Hematopoietic multipotent progenitor cell treated with erythropoietin and hydrocortisone succinate and interleukin-3 and kit ligand, for 4 days (in vitro differentiated cells): ENCODE data around the gene COL27A1.
A peak's percentile ranks its signal among the peaks of the same experiment; 100 is the strongest.

ENCODE experiments used
- DNase-seq: peaks from one replicate; pipeline ENCODE4 v3.0.0-alpha.2; 2015

Gene COL27A1

DNA sequence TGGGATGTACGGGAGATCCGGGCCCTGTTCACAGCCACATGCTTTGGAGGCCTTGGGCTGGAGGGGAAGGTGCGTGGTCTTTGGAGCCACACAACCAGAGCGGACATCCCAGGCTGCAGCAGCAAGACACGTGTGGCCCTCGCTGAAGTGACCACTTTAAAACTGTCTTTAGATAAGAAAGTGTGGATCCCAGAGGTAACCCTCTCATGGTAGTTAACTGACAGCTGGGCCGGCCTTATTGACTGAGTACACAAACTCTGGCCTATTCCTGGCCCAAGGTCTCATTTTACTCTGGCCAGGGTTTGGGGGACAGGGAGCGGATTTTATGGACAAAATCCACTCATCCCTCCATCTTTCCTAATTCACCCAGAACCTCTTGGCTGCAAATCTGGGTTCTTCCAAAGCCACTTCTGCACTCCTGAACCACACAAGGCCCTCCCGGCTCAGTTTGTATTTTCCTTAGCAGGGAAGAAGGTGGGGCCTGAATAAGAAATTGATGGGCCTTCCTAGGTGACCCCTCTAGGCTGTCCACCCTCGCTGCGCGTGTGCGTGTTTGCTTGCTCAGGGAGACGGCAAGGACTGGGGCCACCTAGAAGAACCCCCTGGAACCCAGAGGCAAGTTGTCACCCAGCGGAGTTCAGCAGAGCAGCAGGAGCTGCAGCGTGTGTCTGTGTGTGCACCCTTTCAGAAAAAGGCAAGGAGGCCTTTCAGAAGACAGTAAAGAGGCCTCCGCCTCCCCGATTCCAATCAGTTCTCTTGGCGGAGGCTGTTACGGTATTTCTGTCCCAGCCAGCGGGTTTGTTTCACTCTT lies 94.3 kb downstream of the COL27A1 start:
- DNase-seq = no peak

DNA sequence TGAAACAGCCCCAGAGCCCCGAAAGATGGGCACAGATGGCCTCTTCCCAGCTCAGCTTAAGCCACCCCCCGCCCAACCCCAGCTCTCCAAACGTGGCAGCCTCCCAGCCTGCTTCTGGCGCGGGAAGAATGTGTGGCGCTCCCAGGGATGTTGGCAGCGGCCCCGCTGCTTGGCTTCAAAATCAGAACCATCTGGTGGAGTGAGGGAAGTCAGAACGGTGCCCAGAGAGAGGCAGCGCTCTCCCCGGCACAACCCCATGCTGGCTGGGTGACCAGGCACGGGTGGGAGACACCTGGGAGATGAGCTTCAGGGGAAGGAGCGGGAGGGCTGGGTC lies 94.9 kb downstream of the COL27A1 start:
- DNase-seq = no peak

DNA sequence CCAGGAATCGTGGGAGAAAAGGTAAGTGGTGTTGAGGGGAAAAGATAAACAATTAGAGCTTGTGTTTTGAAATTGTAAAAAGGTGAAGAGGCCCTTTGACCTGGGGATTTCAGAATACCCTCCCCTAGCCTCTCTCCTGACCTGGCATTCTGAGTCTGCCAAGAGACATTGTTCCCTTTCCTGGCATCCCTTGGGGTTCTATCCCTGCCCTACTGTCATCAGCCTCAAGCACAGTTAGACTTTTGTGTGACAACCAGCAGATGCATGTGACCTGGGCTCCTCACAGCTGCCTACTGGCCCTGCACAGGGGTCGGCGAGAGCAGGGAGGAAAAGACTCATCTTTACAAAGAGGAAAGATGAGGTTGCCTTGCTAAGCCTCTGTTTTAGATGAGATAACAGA lies 95.3 kb downstream of the COL27A1 start:
- no peak for DNase-seq

DNA sequence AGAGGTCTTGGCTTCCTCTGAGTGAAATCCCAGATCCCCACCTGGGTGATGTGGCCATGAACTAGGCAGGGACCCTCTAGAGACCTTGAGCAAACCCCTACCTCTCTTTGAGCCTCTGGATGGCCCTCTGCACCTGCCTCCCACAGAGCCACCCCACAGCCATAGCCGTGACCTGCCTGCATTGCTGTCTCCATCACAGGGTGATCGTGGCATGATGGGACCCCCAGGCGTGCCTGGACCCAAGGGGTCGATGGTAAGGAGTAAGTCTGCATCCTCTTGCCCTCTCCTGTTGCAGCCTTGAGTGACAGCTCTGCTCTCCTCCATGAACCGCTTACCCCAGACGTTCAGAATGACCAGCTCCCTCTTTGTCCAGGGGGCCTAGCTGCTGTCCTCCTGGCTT lies 97.1 kb downstream of the COL27A1 start:
- DNase-seq = no peak

DNA sequence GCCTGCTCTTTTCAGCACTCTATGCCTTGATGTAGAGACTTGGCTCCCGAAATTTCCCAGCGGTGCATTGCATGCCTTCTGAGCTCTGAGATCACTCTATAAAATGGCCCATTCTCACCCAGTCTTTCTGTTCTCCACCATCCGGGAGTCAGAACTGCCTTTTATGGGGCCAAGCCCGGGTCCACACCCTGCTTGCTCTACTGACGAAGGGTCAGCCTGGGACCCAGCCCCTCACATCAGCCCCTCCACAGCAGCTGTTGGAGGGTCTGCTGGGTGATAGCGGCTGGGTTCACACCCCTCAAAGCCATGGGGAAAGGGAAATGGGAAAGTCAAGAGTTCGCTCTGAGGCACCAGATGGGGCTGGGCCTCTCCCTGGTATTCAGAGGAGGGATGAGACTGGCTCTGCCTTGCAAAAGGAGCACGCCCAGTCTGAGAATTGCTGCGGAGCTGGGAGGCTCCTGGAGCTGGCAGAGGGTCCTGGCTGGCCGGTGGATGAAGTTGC lies 101.5 kb downstream of the COL27A1 start:
- no peak for DNase-seq

DNA sequence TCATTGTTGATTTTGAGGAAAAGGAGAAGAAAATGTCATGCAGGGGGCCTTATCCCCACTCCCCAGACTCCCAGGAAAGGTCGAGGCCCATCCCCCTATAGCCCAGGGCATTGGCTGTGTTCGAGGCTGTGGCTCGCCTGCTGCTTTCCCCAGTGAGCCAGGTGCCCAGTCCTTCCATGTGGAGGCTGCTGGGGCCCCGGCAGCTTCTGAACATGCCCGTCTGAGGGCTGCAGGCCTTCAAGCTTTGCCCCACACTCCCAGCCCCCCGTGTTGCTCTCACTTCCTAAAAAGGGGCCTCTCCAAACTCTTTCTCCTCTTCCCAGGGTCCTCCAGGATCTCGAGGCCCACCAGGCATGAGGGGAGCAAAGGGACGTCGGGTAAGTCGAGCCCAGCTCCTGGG lies 102.9 kb downstream of the COL27A1 start:
- DNase-seq = no peak

DNA sequence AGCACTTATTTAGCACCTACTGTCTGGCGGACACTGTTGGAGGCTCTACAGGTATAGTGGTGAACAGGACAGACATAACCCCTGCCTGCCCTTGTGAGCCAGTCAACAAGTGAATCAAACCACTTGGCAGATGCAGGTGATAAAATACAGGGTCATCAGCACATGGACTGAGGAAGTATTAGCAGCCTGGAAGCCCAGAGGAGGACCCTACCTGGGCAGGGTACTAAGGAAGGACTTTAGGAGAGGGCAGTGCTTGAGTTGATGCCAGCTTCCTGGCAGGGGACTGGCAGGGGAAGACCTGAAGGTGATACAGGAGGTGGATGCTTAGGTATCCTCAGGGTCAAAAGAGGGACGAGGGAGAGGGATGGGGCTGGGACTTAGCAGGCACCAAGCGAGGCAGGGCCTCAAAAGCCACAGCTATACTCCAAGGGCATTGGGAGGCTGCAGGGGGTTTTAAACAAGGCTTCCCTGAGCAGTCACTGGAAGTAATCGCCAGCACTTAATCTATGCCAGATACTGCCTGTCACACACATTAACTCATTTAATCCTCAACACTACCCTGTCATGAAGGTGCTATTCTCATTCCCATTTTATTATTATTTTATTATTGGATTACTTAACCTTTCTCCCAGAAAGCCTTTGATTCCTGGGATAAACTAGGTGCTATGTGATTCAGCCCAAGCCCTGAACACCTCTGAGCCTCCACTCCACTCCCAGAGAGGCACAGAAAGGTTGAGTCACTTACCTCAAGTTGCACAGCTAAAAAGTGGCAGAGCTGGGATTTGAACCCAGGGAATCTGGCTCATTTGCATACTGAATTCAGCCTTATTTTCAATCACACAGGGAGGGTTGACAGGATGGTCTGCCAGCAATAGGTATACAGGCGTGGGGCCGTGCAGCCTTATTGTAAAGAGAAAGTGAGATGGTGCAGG lies 103.8 kb downstream of the COL27A1 start:
- DNase-seq = no peak

DNA sequence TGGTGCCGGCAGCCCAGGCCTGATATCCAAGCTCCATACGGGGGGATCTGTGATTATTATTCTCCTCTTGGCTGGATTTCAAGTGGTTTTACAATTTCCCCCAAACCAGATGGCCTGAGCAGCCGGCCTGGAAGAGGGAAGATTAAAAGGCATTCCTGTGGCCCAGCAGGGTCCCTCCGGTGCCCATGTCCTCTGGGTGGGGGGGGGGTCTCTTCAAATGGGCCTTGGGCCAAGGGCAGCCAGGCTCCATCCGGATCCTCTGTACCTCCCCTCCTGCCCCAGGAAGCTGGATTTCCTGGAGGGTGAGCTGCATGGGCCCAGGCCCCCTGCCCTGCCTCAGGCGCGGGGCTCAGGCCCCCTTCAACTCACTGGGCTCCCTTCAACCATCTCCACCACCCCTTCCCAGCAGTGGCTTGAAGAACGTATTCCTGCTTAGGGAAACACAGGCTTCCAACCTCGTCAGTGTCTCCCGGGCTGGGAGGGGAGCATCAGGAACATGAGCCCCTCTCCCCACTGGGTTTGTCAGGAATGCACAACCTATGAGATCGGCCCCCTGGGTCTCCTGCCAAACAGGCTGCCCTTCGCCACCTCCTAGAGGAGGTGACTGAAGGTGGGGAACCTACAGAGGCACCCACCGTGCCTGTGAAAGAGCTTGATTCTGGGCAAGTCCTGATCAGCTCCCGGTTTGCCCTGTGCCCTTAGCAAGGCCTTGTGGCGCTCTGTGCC lies 104.6 kb downstream of the COL27A1 start:
- DNase-seq = no peak

DNA sequence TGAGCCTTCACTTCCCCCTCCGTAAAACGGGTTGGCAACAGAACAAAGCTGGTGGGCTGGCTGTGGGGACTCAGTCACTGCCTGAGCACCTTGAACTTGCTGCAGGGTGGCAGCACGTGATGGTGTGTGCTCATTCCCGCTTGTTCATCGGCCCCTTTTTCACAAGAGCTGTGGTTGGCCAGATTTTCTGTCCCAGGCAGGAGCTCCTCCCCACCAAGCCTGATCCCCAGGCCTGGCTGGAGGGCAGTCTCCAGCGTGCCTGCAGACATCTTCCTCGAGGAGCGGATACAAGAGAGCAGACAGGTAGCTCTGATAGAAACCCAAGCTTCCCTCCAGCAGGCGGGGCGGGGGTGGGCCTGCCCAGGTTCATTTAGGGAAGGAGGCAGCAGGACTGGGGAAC lies 105.7 kb downstream of the COL27A1 start:
- DNase-seq = no peak

DNA sequence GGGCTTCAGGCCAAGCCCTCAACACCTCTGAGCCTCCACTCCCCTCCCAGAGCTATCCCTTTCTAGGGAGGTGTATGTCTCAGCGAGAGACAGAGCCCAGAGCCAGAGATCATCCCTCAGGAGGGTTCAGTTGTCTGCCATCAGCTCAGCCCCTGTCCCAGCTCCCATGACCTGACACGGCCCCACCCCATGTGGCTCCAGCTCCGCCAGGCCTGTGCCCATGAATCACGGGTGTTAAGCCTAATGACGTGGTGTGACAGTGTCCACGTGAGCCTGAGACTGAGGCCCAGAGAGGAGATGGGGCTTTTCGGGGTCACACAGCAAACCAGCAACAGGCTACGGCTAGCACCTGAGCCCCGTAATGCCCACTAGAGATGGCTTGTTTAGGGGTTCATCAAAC lies 106.7 kb downstream of the COL27A1 start:
- no peak for DNase-seq

DNA sequence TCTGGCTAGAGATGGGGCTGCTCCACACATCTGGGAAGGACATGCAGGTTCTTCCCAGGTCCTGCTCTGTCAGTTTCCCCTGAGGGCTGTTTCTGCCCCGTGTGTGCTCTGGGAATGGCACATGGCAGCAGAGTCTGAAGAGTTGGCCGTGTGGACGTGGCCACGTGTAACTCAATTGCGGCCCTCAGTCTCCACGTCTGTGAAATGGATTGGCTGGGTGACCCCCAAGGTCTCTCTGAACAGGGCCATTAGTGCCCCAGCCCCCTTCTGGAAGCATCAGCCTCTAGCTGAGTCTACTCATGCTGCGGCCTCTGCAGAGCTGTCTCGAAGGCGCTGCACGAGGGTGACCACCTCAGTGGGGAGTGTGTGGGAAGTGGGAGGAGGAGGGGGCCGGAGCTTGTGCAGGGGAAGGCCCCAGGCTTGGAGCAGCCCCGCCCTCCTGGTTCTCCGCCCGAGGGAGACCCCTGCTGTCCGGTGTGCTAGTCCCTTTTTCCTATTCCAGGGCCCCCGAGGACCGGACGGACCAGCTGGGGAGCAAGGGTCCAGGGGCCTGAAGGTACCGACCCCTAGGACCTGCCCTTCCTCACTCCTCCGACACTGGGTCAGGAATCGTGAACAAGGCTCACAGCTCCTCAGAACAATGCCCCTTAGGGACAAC lies 108.6 kb downstream of the COL27A1 start:
- DNase-seq = peak; percentile 25

DNA sequence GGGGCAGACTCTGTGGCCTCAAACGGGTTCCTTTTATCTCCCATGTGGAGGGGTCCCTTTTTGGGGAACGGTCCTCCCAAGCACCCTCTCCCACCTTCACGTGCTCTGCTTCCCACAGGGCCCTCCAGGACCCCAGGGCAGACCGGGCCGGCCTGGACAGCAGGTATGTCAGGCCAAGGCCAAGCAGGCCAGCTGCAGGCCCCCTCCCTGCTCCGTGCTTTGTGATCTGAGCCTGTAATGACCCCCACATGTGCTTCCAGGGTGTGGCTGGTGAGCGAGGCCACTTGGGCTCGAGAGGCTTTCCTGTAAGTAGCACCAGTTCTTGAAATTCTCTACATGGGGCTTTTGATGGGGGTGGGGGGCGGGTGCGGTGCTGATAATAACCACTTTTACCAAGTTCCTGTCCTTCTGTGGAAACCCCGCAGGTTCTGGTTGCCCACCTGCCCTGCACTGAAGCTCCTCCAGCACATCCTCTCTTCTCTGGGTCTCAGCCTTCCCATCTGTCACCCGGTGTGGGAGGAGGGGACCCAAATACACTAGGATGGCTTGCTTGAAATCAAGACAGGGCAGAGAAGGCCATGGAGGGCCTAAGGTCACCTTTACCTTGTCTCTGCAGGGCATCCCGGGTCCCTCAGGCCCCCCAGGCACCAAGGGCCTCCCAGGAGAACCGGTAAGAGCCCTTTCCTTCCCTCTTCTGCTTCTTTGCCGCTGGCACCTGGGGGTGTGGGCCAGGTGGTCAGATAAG lies 109.6 kb downstream of the COL27A1 start:
- no peak for DNase-seq

DNA sequence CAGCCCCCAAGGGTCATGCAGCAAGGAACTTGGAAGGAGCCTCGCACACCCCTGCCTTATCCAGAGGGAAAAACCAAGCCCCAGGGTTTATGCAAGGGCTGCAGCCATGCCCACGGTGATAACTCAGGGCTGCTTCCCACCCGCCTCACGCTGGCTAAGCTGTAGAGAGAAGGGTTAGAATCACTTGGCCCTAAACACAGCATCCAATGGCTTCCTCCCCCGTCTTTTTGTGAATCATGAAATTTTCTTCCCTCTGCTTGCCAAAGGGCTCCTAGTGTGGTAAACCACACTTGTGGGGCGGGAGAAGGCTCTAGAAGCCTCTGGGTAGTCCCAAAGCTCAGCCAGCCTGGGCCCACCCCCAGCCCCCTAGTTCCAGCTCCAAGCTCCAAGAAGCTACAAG lies 111.6 kb downstream of the COL27A1 start:
- DNase-seq = no peak

DNA sequence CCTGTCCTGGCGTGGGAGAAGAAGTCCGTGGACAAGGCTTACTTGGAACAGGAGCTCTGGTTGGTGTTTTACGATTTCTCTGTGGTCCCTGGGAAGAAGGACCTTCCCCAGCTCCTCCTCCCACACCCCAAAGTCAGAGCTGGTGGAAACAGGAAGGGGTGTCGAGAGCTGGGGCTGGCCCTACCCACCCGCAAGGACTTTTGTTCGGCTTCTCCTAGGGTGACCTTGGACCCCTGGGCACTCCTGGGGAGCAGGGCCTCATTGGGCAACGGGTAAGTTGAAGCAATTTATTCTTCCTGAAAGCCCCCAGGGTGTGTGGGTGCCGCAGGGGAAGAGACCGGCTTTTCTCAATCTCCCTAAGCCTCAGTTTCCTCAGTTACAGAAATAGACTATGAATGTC lies 113.7 kb downstream of the COL27A1 start:
- DNase-seq = no peak

DNA sequence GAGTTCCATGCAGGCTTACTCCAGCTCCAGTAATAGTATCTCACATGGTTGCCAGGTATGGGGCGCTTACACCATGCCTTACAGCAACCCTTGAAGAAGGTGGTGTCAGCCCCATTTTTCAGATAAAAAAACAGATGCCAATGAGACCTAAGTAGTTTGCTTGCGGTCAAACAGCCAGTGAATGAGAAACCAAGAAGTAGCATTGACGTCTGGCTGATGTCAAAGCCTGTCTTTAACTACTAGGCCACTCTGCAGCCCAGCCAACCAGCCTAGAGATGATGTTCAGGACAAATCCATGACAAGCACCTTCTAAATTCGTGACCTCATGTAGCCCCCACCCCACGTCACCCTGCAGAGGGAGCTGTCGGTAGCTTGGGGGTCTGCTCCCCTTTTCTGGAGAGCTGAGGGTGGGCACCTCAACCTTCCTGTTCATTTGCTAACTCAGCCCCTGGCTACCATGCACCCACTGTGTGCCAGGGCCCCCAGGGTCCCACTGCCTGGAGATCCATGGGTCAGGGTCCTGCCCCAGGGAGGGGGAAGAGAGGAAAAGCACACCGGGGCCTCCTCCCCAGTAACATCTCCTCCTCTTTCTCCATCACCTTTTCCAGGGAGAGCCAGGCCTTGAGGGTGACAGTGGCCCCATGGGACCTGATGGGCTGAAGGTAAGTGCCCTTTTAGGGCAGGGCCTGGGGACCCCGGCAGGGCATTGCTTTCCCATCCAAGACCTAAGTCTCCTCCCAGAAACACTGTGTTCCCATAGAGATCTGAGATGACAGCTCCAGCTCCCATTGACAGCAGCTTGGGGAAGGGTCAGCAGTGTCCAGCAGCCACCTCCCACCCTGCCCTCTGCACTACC lies 115.0 kb downstream of the COL27A1 start:
- DNase-seq = no peak

DNA sequence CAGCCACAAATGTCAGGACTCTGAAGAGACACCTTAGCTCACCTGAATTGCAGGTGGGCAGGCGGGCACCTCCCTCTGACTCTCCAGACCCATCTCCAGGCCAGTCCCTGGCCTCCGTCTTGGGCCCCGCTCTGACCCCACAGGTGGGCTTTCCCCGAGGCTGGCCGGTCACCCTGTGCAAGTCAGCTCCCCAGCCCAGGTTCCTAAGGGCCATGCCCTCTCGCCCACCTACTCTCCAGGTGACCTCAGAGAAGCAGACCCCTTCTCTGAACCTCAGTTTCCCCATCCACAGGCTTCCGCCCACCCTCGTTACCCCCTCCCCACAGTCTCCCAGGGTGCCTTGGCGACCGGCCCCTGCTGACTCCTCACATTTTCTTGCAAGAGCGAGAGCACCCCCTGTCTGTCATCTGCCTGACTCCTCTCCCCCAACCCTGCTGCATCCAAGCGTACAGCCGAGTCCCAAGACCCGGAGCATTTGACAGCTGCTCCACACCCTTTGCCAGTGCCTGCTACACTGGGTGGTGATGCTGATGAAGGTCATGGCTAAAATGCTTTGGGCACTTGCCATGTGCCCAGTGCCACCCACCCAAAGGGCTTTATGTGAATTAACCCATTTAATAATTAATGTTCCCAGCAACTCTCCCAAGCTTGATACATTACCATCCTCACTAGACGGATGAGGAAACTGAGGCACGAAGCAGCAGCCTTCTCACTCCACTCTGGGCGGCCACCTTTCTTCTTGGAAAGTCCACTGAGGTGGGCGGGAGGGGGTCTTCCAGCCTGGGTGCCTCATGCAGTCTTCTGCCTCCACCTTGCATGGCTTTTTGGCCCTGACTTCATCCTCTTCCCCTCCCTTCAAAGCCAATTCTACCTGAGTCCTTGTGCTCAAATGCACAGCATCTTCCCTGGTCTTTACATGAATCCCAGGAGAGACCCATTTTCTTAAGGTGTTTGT lies 116.5 kb downstream of the COL27A1 start:
- peak; percentile 54 for DNase-seq

DNA sequence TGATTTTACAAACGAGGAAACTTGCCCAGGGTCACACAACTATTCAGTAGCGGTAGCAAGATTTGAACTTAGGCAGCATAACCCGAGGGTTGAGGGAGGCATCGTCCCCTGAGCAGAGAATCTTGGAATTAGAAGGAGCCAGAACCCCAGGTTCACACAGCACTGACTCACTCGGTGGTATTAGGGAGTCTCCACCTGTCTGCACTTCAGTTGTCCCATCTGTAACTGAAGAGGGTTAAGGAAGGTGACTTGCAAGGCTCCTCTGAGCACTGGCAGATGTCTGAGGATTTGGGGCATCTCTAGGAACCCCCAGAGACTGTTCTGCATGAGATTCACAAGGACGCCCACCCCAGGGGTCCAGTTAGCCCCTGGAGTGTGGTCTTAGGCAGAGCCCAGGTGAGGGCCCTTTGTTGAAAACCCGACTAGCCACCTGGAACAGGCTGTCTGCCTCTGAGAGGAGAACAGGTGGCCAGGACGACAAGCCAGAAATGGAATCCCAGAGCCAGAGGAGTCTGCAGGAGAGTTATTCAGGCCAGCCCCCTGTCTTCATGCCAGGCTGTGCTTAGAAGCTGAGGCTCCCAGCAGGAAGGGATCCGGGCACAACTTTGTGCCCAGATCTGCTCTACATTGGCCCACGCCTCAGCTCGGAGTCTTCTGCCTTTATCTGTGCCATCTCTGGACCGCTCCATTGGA lies 117.5 kb downstream of the COL27A1 start:
- no peak for DNase-seq

DNA sequence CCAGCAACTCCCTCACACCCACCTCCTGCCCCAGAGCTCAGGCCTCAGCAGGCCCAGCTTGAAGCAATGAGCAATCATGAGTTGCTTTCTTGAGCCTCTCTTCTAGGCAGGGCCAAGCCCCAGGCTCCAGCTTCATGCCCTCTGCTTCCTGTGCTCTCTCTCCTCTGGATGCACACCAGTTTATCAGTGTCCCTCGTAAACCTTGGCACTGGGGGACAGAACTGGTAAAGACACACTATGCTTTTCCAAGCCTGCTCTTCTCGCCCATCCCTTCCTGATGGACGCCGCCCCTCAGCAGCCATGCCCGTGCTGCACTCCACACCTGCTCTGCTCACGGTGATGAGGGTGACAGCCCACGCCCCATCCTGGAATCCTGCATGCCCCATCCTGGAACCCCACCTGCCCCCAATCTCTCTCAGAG lies 118.1 kb downstream of the COL27A1 start:
- no peak for DNase-seq

DNA sequence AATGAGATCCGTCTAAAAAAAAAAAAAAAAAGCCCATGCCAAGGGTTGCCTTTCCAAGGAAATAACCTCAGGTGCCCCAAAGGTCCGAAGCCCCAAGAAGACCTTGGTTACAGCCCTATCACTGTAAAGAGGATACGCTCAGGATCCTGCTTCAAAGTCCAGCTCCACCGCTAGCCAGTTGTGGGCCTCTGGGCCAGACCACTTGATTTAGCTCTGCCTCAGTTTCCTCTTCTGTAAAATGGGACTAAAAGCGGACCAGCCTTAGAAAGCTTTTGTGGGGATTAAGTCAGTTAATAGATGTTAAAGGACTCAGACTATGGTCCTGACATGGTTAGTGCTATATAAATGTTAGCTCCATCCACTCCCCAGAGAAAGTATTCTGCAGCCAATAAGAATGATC lies 118.9 kb downstream of the COL27A1 start:
- DNase-seq = no peak
